ENCODE results near the gene HSPB6.

- TF ChIP-seq CTCF (IDR thresholded peaks at IDR 0.05 in 2 of 3, conservative IDR thresholded peaks at IDR 0.05 in 1 of 3; ENCODE audit: borderline replicate concordance in 1 of 3, insufficient read depth in 1 of 3, low read depth in 2 of 3, low read length in 2 of 3) (no peak), POLR2A (IDR thresholded peaks at IDR 0.05; ENCODE audit: borderline replicate concordance, extremely low read depth, insufficient read depth, insufficient read length) (no peak), ZNF274 (IDR thresholded peaks at IDR 0.05; ENCODE audit: low read depth, low read length) (no peak), EZH2 (IDR thresholded peaks at IDR 0.05) (no peak)
Measured at GRCh38 chr19:35713904-35714495, 42.8 kb downstream of the HSPB6 start.
